Measurements from ENCODE around the gene SAMD8. TPM values are rescaled to one million over a fixed set of nuclear protein-coding genes. Genes with fewer than 3 reads are reported as not detected.

Gene SAMD8
- total RNA-seq, 1 donor from 2014 or later = 35.4 TPM

DNA sequence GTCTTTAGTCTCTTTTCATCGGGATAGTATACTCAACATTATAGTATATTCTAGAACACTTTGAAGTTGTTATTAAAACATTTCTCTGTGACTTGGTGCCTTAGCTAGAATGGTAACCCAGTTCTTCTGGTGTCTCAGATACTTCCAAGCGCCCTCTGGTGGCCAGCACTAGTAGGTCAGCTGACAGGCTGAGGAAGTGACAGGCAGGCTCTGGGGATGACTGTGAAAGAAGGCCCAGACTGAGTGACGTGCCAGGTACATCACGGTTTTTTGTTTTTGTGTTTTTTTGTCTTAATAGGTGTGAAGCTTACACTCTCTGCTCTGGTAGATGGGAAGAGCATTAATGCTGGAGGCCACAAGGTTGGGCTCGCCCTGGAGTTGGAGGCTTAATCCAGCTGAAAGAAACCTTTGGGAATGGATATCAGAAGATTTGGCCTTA lies 119.2 kb downstream of the SAMD8 start:
- Histone ChIP-seq H4K20me1 (ENCODE audit: insufficient read depth, low read length) (peaks cover 66% of the 10 kb centered on the region), H3K4me1 (ENCODE audit: insufficient read depth, low read length) (peaks cover 33% of the 10 kb centered on the region), H3K36me3 (ENCODE audit: insufficient read depth, low read length) (peaks cover 32% of the 10 kb centered on the region), H3K27ac (ENCODE audit: low read depth, low read length) (peak overlapping the region; percentile 5), H3K79me2 (ENCODE audit: insufficient read depth, low read length) (peaks cover 48% of the 10 kb centered on the region), H3K9me3 (ENCODE audit: insufficient read depth, low read depth, low read length) (no peaks in the 10 kb centered on the region), H2AFZ (ENCODE audit: low read depth, low read length) (no peak overlapping the region), H3K27me3 (ENCODE audit: insufficient read depth, low read length) (no peaks in the 10 kb centered on the region), H3K4me3 (ENCODE audit: insufficient read depth, low read depth, low read length) (no peak overlapping the region), H3K4me2 (ENCODE audit: low read length) (no peak overlapping the region), H3K9ac (ENCODE audit: low read length) (no peak overlapping the region)
- H3K4me1 Mint-ChIP-seq (ENCODE audit: low read depth, unreplicated experiment) = peaks cover 50% of the 10 kb centered on the region
- H3K9me3 Mint-ChIP-seq (ENCODE audit: unreplicated experiment) = no peaks in the 10 kb centered on the region
- peak overlapping the region; percentile 69 for H3K4me3 Mint-ChIP-seq (ENCODE audit: unreplicated experiment)
- peaks cover 20% of the 10 kb centered on the region for H3K36me3 Mint-ChIP-seq (ENCODE audit: low read depth, unreplicated experiment)
- TF ChIP-seq, protein P1, sequence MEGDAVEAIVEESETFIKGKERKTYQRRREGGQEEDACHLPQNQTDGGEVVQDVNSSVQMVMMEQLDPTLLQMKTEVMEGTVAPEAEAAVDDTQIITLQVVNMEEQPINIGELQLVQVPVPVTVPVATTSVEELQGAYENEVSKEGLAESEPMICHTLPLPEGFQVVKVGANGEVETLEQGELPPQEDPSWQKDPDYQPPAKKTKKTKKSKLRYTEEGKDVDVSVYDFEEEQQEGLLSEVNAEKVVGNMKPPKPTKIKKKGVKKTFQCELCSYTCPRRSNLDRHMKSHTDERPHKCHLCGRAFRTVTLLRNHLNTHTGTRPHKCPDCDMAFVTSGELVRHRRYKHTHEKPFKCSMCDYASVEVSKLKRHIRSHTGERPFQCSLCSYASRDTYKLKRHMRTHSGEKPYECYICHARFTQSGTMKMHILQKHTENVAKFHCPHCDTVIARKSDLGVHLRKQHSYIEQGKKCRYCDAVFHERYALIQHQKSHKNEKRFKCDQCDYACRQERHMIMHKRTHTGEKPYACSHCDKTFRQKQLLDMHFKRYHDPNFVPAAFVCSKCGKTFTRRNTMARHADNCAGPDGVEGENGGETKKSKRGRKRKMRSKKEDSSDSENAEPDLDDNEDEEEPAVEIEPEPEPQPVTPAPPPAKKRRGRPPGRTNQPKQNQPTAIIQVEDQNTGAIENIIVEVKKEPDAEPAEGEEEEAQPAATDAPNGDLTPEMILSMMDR (IDR thresholded peaks at IDR 0.05; ENCODE audit: insufficient read depth, low read depth, low read length) = peak; percentile 99
- no peak for TF ChIP-seq EZH2 (IDR thresholded peaks at IDR 0.05; ENCODE audit: insufficient read depth, low read length)
- peak; percentile 63 for DNase-seq (ENCODE audit: low read depth)
- H3K27me3 Mint-ChIP-seq (ENCODE audit: low read depth, unreplicated experiment) = no peaks in the 10 kb centered on the region
- peak overlapping the region; percentile 96 for H3K27ac Mint-ChIP-seq (ENCODE audit: unreplicated experiment)
- no peak for FAIRE-seq

Other genes with a start within 250 kb of the SAMD8 start
- 338 and 373 TPM in 2 replicates for gene VDAC2, start 99.1 kb downstream of the SAMD8 start, total RNA-seq
- gene COMTD1, start 124.3 kb downstream of the SAMD8 start, total RNA-seq = 17.1 and 18.3 TPM in 2 replicates

Measured in astrocyte (in vitro differentiated cells and primary cell).